GM19025 (cell line): ENCODE data around the gene DOK6.
"Not testable (repeated sequence)": the region's sequence is repeated elsewhere in the genome, so short reads cannot be mapped to it uniquely, and the experiment has no call there.

Experiments
- ATAC-seq: cut with Tn5 transposase; IDR thresholded peaks from one replicate; pipeline ENCODE4 v1.9.1; 2021; ENCODE audit warnings: mild to moderate bottlenecking, low read depth, moderate library complexity; ENCODE audit not compliant: unreplicated experiment

DOK6 gene

DNA sequence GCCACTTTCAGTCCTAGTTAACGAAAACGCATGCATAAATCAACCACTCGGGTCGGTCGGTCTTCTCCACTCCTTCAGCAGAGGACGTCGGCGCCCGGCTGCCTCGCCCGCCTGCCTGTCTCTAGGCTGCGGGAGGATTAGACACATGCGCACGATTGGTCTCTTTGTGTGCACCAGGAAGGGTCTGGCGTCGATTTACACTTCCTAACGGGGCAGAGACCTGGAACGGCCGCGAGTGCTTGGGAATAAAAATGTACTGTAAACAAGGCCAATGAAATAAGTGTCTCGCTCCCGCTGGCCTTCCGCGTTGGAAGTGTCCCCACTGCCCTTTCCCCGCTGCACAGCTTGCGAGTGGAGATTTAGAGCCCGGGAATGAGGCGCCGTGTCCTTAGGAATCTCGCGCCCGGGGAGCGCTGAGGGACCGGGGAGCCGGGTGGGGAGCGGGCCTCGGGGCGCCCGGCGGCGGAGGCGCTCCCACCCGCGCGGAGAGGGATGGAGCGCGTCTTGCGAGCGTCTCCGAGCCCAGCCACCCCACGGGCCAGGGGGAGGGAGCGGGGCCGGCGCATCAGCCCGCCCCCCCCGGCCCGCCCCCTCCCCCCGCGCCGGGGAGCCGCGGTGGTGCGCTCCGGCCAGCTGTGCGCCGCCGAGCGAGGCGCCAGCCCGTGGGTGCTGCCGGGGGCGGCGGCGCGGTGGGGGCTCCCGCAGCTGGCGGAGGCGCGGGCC lies at the start of gene DOK6:
DOK6 (plus strand) TSS at position 636 of the 723 bp plus-strand sequence.
- no peak for ATAC-seq

- no peak for ATAC-seq
Measured at GRCh38 chr18:69353023-69353422, 47.7 kb upstream of the DOK6 start.

DNA sequence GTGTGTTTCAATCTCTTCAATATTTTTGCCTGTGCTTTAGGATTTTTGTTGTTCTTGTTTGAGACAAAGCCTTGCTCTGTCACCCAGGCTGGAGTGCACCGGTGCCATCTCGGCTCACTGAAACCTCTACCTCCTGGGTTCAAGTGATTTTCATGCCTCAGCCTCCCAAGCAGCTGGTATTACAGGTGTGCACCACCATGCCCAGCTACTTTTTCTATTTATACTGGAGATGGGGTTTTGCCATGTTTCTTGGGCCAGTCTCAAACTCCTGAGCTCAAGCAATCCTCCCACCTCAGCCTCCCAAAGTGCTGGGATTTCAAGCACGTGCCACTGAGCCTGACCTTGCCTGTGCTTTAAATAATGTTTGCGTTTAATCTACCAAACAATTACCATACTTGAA lies 43.1 kb upstream of the DOK6 start:
- no peak for ATAC-seq

- no peak for ATAC-seq
Measured at GRCh38 chr18:69358212-69358895, 42.3 kb upstream of the DOK6 start.

DNA sequence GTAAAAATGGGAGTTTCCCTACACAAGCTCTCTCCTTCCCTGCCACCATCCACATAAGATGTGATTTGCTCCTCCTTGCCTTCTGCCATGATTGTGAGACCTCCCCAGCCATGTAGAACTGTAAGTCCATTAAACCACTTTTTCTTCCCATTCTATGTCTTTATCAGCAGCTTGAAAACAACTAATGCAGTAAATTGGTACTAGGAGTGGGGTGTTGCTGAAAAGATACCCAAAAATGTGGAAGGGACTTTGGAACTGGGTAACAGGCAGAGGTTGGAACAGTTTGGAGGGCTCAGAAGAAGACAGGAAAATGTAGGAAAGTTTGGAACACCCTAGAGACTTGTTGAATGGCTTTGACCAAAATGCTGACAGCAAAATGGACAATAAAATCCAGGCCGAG lies 40.9 kb upstream of the DOK6 start:
- ATAC-seq, result not testable (repeated sequence)

DNA sequence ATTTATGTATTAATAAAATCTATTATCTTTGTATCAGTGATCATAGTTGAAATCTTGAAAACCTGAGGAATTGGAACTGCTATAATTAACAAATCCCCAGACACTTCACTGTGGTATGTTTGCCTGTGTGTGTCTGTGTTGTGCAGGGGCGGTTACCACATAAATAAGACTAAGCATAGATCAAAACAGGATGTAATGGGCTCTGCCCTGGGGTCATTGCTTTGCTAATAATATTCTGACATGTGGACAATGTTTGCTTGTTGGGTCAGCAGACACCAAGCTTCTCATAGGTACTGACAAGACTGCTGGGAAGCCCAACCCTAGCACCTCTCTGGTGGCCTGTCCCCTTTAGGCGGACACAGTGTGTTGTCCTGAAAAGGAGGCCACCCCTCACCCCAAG lies 35.8 kb upstream of the DOK6 start:
- no peak for ATAC-seq

- ATAC-seq, result no peak
Measured at GRCh38 chr18:69365658-69366057, 35.0 kb upstream of the DOK6 start.

GRCh38 chr18:69367104-69367503 lies 33.6 kb upstream of the DOK6 start:
- no peak for ATAC-seq

DNA sequence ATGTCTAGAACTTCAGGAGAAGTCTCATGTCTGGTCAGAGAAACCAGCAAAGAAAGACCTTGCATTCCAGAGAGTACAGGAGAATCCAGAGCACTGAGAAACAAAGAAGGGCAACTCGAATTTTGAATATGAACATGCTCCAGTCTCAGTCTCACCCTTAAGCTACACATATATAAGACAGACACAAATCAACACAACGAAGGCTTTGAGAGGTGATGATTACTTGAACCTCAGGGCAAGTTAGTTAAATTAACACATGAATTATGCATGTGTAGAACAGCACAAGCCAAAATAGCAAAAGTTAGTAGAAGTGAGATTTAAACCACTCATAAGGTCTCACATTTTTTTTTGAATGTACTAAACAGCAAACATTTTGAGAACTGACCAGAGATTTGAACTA lies 29.0 kb upstream of the DOK6 start:
- ATAC-seq, result no peak

- ATAC-seq, result no peak
Measured at GRCh38 chr18:69380324-69380723, 20.4 kb upstream of the DOK6 start.

DNA sequence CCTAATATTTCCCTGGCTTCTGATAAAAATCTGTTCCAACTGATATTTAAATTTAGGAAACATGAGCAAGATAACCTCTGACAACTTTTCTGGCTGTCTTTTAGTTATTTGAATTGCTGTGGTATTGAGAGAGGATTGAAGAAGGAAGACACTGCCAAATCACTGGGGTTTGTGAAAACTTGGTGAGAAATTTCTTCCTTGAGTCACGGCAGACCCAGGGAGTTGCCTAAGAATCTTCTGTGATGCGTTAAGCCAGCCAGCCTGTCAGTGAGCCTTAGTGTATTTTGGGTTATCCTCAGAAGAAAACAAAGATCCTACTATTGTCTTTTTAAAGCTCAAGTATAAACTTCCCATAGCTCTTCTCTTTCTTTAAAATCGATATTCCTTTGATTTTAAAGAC lies 17.5 kb upstream of the DOK6 start:
- ATAC-seq, result no peak

DNA sequence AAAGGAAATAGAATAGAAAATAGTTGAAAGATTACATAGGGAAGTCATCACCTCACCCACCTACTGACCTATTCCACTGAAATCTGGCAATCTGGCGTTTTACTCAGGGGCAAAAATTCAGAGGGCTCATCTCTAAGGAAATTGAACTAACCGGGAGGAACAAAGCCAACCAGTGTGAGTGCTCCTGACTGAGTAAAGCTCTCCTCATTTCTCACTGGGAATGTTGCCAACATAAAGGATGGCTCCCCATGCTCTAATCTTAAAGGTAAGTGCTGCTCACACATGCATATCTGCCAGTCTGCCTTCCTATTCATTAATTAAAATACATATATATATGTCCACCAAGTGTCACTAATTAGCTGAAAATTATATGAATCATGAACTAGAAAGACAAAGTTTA lies 13.5 kb upstream of the DOK6 start:
- ATAC-seq, result no peak

DNA sequence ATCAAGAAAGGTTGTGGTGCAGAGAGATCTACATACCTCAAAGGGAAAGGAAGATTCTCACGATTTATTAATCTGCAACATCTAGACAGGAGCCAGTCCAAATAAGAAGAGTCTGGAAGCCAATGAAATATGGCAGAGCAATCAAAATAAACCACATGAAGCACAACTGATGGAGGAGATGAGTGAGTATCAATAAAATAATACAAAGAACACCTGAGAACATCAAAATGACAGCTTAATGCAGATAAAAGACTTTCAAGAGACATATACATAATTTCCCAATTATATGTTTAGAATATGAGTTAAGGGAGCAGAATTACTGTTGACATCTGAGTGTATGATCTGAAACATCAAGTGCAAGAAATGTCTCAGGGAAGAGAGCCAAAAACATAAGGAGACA lies 12.5 kb upstream of the DOK6 start:
- ATAC-seq, result no peak

DNA sequence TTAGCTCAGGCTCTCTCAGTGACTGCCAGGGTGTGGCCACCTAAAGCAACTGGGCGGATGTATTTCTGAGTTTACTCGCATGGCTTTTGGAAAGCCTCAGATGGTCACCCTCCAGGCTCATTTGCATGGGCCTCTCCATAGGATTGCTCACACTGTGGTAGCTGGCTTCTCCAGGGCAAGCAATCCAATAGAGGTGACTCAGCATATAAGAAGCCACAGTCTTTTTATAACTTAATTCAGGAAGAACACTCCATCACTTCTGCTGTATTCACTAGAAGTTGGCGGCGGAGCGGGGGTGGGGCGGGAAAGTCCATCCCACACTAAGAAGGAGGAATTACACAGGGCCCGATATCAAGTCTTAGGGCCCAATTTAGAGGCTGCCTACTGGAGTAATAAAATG lies 3.6 kb upstream of the DOK6 start:
- ATAC-seq, result no peak

- no peak for ATAC-seq
Measured at GRCh38 chr18:69399253-69399652, 1.4 kb upstream of the DOK6 start.

DNA sequence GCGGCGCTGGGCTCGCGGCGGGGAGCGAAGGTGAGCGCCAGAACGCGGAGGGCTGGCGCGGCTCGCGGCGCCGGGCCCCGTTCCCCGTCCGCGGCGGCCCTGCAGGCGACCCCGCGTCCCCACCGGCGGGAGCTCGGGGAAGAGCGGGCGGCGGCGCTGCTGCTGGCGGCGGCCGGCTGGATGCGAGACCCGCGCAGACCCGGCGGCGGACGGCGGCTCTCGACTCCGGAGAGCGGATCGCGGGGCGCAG lies 213 bp downstream of the DOK6 start:
- no peak for ATAC-seq

GRCh38 chr18:69401226-69401971 lies 711 bp downstream of the DOK6 start:
- ATAC-seq, result no peak

GRCh38 chr18:69401972-69402532 lies 1.4 kb downstream of the DOK6 start:
- ATAC-seq, result no peak

DNA sequence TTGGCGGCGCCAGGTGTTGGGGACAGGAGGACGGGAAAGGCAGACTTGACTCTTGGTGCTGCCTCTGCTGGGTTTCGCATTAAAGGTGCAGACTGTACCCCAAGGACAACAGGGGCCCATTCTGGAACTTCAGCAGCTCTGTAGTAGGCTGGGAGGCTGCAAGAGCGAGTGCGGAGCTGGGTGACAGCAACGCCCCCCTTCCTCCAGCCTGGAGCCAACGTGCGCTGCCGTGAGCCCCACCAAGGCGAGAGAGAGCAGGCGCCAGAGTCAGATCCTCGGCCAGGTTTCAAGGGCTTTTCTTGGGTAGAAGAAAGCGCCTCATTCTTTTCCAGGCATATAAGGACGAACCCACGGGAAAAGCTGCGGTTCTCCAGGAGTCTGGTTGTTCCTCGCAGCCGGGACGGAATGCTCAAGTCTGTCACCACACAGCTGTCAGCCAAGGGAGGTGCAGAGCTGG lies 1.9 kb downstream of the DOK6 start:
- ATAC-seq, result no peak

DNA sequence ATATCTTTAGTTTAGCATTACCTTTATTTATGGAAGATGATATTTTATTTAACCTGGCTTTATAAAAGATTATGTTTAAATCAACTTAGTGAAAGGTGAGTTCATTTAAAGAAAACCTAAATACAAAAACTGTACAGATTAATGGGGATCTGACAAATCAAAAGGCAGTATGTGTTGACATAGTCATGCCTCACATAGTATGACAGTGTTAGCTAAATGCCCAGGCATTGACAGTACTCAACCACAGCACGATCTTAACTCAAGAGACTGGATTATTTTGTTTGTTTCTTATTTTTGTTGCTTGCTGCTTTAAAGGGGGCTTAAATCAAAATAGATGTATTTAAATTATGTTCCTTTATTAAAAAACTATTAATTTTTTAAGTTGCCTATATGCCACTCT lies 7.8 kb downstream of the DOK6 start:
- no peak for ATAC-seq

DNA sequence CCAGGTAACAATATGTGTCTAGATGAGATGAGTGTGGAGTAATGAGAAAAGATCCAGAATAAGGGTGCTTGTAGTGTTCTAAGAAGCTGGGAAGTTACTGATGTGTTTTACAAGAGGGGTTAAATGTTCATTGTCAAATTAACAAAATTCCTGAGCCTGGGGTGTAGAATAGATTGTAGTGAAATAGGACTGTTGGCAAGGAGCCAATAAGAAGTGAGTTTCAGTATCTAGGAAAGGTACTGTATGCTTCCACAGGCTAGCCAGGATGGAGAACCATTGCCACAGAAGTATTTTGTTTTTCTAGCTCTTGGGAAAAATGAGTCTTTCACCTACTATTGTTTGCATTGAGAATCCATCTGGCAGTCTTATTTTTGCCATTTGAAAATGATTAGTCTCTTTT lies 10.5 kb downstream of the DOK6 start:
- ATAC-seq, result no peak

DNA sequence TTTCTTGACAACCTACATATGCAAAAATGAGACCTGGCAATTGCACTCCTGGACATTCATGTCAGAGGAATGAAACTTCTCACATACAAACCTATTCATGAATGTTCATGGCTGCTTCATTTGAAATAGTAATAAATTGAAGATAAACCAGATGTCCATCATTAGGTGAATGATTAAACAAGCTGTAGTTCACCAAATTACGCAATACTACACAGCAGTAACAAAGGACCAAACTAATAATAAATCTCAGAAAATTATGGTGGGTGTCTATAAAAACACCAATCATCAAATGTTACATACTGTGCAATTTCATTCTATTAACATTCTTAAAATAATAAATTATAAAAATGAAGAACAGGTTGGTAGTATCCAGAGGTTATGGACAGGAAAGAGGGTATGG lies 13.5 kb downstream of the DOK6 start:
- ATAC-seq, result no peak
